ENCODE results near the gene SERP1. TPM values are rescaled to one million over a fixed set of nuclear protein-coding genes. Genes with fewer than 3 reads are reported as not detected.

SERP1 gene
- 100 to 1,000 TPM; 129 to 133 TPM for total RNA-seq

DNA sequence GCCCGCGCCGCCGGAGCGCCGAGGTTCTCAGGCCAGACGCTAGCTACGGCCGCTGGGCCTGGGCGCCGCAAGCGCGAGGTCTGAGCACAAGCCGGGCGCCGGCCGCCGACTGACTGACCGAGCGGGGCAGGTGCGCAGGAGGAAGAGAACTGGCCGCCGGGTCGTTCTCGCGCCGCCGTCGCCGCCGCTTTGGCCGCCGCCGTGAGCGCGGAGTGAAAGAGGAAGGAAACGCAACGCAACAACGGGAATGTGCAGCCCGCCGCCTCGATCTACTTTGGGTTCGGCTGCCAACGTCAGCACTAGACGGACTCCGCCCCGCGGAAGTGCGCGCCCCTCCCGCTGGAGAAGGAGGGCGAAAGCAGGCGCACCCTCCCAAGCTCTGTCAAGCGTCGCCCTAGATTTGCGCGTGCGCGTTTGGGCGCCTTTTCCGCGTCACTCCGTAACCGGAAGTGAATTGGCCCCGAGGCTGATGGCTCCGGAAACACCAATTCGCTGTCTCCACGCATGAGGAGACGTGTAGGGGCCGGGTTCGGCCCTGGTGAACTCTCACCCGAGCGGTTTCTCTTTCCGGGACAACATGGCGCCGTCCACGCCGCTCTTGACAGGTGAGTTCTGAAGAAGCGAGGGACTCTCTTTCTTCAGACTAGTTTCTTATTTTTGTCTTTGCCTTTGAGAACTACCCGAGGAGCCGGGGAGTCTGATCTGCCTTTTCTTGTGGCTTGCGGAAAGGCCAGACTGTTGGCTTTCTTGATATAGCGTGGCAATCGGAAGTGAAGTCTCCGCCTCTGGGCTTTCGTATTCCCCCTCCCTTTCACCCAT, at the start of gene SERP1, which contains the start of gene EIF2A:
Gene SERP1 (minus strand): TSS at position 271 of the 819 bp plus-strand sequence. CDS start 361 bp downstream, outside the sequence.
Gene EIF2A (plus strand): TSS at position 562 of the 819 bp plus-strand sequence. CDS start 16 bp downstream, at position 578.
- ChIA-PET CTCF (interaction anchor here (0.7 to 1.3 kb wide), 2 partner anchors 9 to 217 kb away, joined by 3 to 4 read pairs; partner anchors contain the start of gene SIAH2), POLR2A (interaction anchor here (0.6 to 1.7 kb wide), 8 partner anchors 57 to 660 kb away, joined by 3 to 12 read pairs (median 6); partner anchors contain the start of genes ERICH6, SELENOT, SIAH2 and TSC22D2)

DNA sequence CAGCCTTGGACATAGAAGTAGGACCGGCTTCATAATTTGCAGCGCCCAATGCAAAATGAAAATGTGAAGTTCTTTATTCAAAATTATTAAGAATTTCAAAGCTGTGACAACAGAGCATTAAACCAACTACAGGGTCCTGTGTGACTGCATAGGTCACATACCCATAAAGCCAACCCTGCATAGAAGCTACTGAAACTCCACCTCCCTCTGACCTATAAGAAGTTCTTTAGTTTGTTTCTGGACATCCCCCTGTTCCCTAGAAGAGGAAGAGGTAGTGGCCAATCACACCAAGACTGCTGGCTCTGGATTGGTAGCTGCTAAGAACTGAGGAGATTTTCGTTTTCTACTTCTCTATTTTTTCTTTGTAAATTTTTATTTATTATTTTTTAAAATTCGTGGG, 47.9 kb upstream of the SERP1 start:
- POLR2A ChIA-PET, result no interaction called here
- CTCF ChIA-PET, result interaction anchor here (1.3 kb wide), 1 partner anchor 11 kb away, joined by 3 read pairs; no protein-coding TSS in a partner anchor

DNA sequence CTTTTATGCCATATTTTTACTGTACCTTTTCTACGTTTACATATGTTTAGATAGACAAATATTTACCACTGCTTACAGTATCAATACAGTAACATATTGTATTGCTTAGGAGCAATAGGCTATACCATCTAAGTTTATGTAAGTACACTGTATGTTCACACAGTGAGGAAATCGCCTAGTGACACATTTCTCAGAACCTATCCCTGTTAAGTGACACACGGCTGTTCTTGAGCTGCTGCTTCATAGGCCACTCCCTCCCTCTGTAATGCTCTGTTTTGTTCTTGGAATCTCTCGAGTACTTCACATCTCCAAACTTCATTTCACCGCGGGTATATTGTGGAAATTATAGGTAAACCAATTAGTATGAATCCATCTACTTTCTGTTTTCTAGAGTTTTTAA, 43.5 kb upstream of the SERP1 start:
- CTCF ChIA-PET, result interaction anchor here (1.0 kb wide), 1 partner anchor 13 kb away, joined by 4 read pairs; the partner anchor contains the start of gene SELENOT
- POLR2A ChIA-PET, result interaction anchor here (1.4 kb wide), 1 partner anchor 13 kb away, joined by 3 read pairs; the partner anchor contains the start of gene SELENOT

DNA sequence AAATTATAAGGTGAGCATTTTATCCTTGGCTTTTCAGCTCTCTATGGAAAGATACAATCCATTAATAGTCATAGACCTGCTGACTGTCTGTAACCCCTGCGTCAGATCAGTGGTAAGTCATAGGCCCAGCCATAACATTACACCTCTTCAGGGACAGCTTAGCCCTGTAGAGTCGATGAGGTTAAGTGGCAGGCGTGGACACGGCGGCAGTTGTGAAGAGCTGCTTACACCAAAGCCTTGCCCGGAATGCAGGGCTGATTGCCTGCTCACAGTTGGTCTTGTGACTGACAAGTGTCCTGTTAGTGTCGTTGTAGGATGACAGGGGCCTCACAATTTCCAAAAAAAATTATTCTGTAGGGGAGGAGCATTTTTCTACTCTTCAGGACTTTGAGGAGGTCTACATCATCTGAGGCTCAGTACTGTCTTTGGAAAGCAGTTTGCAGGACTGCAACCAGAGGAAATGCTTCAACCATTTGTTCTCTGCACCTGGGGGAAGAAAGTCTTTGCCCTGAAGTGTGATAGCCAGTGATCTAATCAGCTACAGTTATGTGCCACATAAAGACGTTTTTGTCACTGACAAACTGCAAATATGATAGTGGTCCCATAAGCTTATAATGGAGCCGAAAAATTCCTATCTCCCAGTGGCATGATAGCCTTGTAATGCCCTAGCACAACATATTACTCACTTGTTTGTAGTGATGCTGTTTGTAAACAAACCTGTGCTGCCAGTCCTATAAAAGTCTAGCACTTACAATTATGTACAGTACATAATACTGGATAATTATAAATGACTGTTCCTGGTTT, 41.9 kb upstream of the SERP1 start:
- CTCF ChIA-PET, result interaction anchor here (0.6 kb wide), 1 partner anchor 230 kb away, joined by 3 read pairs; no protein-coding TSS in a partner anchor
- POLR2A ChIA-PET, result no interaction called here

DNA sequence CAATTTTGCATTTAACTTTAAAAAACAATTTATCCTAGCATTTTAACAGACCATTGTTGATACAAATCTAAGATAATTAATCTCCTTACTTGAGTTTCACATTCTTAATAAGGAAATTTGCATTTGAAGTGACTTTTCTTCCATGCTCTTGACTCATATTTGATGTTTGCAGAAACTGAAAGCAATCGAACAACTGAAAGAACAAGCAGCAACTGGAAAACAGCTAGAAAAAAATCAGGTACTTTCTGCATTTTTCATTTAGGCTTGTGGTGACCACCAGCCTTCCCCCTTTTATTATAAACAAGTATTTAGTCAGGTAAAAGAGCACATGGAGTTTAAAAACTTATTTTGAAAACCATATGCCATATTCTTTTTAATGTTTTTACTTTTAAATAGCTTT, 36.7 kb upstream of the SERP1 start:
- CTCF ChIA-PET, result no interaction called here
- POLR2A ChIA-PET, result no interaction called here

DNA sequence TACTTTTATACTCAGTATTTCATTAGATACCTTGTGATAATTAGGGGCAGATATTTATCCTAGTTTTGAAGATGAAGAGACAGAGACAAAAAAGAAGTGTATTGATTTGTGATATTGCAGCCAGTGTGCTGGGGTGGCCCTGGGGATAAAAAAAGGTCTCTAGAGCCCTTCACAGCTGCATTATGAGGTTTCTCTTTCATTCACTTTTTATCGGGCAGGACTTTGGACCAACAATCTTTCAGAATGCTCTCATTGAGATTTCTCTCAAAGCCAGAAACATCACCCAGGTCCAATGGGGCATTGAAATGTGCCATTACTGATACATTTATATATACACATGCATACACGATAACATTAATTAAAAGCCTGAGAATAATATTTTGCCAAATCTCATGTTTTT, 36.3 kb upstream of the SERP1 start:
- ChIA-PET POLR2A (no interaction called here), CTCF (no interaction called here)

DNA sequence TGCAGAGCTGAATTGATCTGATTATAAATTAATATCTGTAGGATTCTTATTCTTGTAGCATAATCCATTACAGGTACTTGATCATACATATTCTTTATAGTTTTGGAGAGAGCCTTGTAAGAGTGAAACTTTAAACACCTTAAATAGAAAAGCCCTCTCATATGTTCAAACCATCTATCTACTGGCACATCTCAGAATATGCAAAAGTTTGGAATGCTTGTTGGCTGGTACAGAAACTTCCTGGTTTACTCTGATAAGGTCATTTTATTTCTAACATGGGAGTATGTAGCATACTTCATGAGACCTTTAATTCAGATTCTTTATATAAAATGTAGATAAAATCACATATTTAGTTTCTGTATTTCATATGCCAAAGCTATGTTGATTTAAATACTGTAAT, 34.9 kb upstream of the SERP1 start:
- ChIA-PET CTCF (no interaction called here), POLR2A (no interaction called here)

DNA sequence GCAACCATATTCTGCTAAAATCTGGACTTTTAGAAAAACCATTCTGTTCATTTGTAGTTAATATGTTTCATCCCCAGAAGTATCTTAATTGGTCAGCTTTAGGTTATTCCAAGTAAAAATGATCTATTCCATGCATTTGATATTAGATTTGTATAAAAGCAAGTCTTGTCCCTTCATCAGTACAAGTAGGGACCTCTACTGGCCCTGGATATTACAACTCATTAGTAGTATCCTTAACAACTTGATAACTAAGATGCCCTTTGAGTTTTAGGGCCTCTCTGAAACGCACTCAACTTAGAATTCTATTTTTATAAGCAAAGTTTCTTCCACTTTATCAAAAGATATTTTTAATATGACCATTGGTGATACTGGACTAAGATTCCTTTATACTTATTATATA, 31.6 kb upstream of the SERP1 start:
- POLR2A ChIA-PET, result interaction anchor here (0.6 to 1.6 kb wide), 2 partner anchors 18 to 25 kb away, joined by 5 to 9 read pairs; partner anchors contain the start of gene SELENOT
- CTCF ChIA-PET, result interaction anchor here (0.6 kb wide), 1 partner anchor 52 kb away, joined by 3 read pairs; no protein-coding TSS in a partner anchor

DNA sequence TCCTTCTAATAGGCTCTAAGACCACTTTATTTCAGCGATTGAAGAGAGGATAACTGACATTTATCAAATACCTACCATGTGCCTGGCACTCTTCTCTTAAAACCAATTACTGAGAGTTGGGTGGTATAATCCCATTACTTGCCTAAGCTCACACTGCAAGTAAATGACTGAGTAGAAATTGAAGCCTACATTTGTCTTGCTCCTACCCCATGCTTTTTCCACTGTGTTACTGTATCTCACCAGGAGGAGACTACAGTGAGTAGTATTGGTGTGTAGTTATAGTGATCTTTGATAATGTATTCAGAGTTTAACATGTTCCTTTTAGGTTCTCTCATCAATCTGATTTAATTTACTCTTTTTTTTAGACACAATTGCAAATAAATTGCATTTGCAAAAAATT, 21.0 kb upstream of the SERP1 start:
- ChIA-PET POLR2A (no interaction called here), CTCF (no interaction called here)

DNA sequence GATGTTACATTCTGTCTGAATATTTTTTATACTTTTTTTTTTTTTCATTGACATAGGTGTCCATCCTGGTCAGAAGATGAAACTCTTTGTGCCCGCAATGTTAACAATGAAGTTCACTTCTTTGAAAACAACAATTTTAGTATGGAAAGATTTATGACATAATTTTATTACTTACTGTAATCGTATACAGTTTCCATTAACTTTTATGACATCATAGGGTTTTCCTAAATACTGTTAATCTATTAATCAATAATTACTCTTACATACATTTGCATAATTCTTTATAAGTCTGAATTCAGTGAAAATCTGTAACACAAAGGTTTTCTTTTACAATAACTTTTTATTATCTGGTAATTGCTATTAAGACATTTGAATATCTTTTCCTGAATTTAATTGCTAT, 17.9 kb upstream of the SERP1 start:
- ChIA-PET CTCF (no interaction called here), POLR2A (no interaction called here)

DNA sequence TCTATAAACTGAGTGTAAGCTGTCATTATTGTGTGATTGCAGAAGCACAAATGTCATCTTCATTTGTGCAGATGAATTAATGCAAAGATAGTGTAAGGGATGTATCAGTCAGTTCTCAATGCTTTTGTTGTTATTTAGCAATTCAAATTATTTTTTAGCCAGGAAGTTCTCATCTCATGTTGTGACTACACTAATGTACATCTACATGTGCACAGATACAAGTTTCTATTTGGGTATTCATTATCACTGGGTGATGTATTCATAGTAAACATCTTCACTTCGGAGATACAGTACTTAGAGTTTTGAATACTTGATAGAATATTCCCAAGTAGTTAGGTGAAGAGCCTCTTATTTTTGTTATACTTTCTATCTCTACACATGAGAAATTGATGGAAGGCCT, 11.4 kb upstream of the SERP1 start:
- ChIA-PET CTCF (no interaction called here), POLR2A (no interaction called here)

DNA sequence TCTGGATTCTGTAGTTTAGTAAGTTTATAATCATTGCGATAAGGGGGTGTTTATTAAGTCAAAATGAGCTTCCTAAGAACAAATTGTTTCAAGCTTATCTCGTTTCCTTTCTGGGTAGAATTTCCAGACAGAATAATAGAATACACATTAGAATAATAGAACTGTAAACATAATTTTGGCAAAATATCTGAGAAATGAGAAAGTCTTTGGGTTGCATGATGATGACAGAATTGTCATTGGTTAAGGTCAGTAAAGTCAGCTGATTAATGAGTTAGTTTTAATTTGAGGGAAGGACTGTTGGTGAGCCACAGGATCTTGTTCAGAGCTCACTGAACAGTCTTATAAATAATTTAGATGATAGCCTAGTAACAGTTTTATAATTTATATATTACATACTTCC, 10.5 kb upstream of the SERP1 start:
- ChIA-PET POLR2A (interaction anchor here (0.6 kb wide), 1 partner anchor 49 kb away, joined by 3 read pairs; no protein-coding TSS in a partner anchor), CTCF (no interaction called here)

DNA sequence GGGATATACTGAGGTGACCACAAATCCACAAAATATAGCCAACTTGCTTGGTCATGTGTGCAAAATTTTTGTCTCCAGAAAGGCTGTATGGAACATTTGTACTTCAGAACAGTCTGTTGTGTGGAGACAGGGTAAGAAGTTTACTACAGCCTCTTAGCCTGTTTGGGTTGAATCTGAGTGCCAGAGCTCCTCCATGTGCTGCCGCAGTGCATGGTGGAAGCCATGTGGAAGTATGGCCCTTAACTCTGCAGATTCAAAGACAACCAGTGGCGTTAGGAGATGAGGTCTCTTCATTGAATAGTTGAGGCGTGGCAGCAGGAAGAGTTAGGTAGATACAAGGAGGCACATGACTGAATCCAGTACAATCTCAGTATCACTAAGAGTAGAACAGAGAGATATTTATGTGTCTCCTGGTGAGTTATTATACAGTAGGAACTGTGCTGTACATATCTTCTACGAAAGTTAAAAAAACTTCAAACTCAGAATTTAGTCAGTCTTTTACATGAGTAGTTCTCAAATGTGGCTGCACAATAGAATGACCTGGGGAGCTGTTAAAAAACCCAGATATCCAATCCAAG, 9.7 kb upstream of the SERP1 start:
- CTCF ChIA-PET, result no interaction called here
- POLR2A ChIA-PET, result interaction anchor here (0.6 kb wide), 1 partner anchor 50 kb away, joined by 3 read pairs; no protein-coding TSS in a partner anchor

DNA sequence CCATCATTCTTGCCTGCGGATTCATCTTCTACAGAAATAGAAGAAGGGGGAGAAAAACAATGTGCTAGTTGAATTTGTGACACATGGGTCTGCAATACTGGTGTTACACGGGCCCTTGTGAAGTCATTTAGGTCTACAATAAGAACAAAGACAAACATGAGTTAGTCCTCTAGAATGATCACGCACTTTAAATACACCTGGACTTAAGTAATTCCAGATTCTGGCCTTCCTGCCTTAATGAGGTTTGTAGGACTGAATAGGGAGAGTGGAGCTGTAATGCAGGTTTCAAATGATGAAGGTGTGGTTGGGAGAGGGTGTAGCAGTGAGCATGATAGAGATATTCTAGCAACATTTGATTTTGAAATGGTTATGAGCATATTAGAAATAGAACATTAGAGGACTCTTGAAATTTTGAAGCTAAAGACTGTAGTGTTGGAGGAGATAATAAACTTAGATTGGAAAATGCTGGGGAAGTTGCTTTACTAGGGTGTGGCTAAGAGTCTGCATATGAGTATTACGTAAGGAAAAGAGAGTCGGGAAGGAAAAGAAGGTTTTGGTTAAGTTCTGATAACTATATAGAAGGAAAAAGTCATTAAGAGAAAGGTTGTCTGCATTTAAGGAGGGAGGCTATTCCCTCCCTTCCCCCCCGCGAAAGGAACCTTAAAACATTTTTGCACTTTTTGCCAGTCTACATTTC, 897 bp upstream of the SERP1 start:
- POLR2A ChIA-PET, result interaction anchor here (0.6 to 1.7 kb wide), 6 partner anchors 56 to 659 kb away, joined by 3 to 12 read pairs (median 6); partner anchors contain the start of genes SELENOT and SIAH2
- CTCF ChIA-PET, result interaction anchor here (1.3 kb wide), 1 partner anchor 10 kb away, joined by 4 read pairs; no protein-coding TSS in a partner anchor

DNA sequence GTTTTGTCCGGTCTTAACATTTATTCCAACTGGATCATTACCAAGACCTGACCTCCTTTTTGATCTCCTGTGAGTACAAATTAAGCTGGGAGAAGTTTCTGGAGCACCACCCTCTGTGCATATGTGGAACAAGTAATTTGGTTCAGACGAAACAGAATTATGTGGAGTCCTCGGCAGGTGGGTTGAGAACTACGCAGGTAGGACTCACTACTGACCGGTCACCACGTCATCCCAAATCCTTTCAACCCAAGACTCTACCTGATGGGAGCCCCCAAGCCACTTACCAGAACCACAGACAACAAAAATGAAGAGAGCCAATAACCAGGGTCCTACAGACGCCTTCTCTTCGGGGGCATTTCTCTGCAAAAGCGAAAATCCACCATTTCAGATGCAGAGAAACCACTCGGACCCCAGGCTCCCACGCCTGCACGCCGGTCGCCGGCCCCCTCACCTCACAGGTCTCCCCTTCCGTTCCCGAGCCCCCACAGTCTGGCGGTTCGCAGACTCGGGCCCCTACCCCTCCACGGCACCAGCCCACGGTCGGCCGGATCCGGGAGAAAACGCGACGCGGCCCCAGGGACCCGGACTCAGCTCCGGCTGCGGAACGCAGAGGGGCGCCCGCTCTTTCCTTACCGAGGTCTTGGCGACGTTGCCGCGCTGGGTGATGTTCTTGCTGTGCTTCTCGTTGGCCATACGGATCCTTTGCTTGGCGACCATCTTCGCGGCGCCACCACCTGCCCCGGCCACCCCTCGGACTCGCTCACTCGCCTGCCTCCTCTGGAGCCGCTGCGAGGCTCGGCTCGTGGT, 674 bp downstream of the SERP1 start:
- POLR2A ChIA-PET, result interaction anchor here (0.6 to 1.7 kb wide), 7 partner anchors 57 to 218 kb away, joined by 3 to 12 read pairs (median 7); partner anchors contain the start of genes ERICH6, SELENOT, SIAH2 and TSC22D2
- CTCF ChIA-PET, result interaction anchor here (0.7 to 1.3 kb wide), 2 partner anchors 8 to 218 kb away, joined by 3 to 4 read pairs; partner anchors contain the start of gene SIAH2

DNA sequence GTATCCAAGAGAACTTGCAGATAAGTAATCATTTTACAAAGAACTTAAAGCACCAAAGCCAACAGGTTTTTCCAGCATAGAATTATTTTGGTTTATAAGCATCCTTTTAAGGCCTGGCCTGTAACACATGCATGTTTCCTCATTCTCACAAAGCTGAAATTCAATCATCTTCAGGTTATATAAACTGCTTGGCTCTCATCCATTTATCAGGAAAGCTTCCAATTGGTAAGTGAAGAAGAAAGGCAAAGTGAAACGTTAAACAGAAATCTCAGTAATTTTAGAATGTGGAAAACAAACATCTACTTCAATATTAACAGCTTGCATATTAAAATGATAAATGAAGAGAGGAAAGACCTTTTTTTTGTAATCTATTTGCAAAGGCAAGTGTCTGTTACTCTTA, 1.6 kb downstream of the SERP1 start:
- ChIA-PET POLR2A (interaction anchor here (0.9 to 1.5 kb wide), 2 partner anchors 136 to 219 kb away, joined by 3 to 7 read pairs; partner anchors contain the start of genes SIAH2 and TSC22D2), CTCF (no interaction called here)

DNA sequence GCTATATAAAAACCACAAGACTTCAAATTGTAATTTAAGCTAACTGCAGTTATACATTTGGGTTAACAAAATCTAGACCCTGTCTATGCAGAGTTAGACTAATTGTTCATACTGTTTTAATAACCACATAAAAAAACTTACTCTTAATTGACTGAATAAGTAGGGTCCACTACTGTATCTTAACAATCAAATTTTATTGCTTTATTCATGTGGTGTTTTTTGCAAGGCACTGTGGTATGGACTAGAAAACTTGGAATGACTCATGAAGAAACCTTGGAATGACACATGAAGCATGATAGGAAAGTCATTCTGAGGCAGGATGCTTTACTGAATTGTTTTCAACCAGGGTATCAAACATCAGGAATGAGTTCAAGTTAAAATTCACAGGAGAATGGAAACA, 2.3 kb downstream of the SERP1 start:
- CTCF ChIA-PET, result interaction anchor here (2.4 kb wide), 1 partner anchor 135 kb away, joined by 7 read pairs; the partner anchor contains the start of gene TSC22D2
- POLR2A ChIA-PET, result interaction anchor here (1.0 to 1.5 kb wide), 2 partner anchors 218 to 219 kb away, joined by 3 read pairs; partner anchors contain the start of gene SIAH2
